WERI-Rb-1 (cell line): Measurements from ENCODE around the gene PDE7B.

ENCODE experiments used
- DNase-seq: peaks from one replicate; pipeline ENCODE4 v3.0.0-alpha.2; 2020
- H3K27ac ChIP-seq: fragments of 250-450 bp; sonication (Bioruptor Pico); 2 replicates; pipeline ENCODE4 v1.5.1; 2020; ENCODE audit warnings: mild to moderate bottlenecking, moderate library complexity
- H3K27me3 ChIP-seq: fragments of 250-450 bp; sonication (Bioruptor Pico); 2 replicates; pipeline ENCODE4 v1.5.1; 2021; ENCODE audit warnings: mild to moderate bottlenecking, low read depth, moderate library complexity; ENCODE audit not compliant: insufficient read depth, severe bottlenecking
- H3K36me3 ChIP-seq: fragments of 250-450 bp; sonication (Bioruptor Pico); 2 replicates; pipeline ENCODE4 v1.5.1; 2020; ENCODE audit warnings: mild to moderate bottlenecking, moderate library complexity
- H3K4me3 ChIP-seq: 2 replicates; pipeline ENCODE4 v1.5.1; 2011; ENCODE audit warnings: low read depth, mild to moderate bottlenecking, control low read depth, low read length
- H3K9me3 ChIP-seq: fragments of 250-450 bp; sonication (Bioruptor Pico); 2 replicates; pipeline ENCODE4 v1.5.1; 2021; ENCODE audit warnings: mild to moderate bottlenecking, moderate library complexity; ENCODE audit not compliant: severe bottlenecking
- TF ChIP-seq, protein P1 (sequence below): IDR thresholded peaks from 2 replicates; pipeline ENCODE4 v1.5.1; 2011; ENCODE audit warnings: low read depth, mild to moderate bottlenecking, control low read depth, inconsistent platforms, low read length

The PDE7B gene

GRCh38 chr6:136066005-136066404 lies 214.5 kb downstream of the PDE7B start:
- TF ChIP-seq, protein P1, sequence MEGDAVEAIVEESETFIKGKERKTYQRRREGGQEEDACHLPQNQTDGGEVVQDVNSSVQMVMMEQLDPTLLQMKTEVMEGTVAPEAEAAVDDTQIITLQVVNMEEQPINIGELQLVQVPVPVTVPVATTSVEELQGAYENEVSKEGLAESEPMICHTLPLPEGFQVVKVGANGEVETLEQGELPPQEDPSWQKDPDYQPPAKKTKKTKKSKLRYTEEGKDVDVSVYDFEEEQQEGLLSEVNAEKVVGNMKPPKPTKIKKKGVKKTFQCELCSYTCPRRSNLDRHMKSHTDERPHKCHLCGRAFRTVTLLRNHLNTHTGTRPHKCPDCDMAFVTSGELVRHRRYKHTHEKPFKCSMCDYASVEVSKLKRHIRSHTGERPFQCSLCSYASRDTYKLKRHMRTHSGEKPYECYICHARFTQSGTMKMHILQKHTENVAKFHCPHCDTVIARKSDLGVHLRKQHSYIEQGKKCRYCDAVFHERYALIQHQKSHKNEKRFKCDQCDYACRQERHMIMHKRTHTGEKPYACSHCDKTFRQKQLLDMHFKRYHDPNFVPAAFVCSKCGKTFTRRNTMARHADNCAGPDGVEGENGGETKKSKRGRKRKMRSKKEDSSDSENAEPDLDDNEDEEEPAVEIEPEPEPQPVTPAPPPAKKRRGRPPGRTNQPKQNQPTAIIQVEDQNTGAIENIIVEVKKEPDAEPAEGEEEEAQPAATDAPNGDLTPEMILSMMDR: no peak
- Histone ChIP-seq H3K4me3 (no peak overlapping the region), H3K27ac (no peak overlapping the region), H3K36me3 (no peaks in the 10 kb centered on the region), H3K9me3 (no peaks in the 10 kb centered on the region), H3K27me3 (no peaks in the 10 kb centered on the region)
- DNase-seq: no peak

GRCh38 chr6:136067731-136068341 lies 216.3 kb downstream of the PDE7B start:
- Histone ChIP-seq H3K27me3 (no peaks in the 10 kb centered on the region), H3K27ac (no peak overlapping the region), H3K4me3 (no peak overlapping the region), H3K9me3 (no peaks in the 10 kb centered on the region), H3K36me3 (no peaks in the 10 kb centered on the region)
- TF ChIP-seq, protein P1: no peak
- DNase-seq: no peak

- no peak overlapping the region for H3K27ac ChIP-seq
- no peaks in the 10 kb centered on the region for H3K36me3 ChIP-seq
- no peak overlapping the region for H3K4me3 ChIP-seq
- H3K9me3 ChIP-seq: no peaks in the 10 kb centered on the region
- DNase-seq: no peak
- H3K27me3 ChIP-seq: no peaks in the 10 kb centered on the region
- TF ChIP-seq, protein P1: no peak
These were observed 217.6 kb downstream of the PDE7B start for GRCh38 chr6:136069119-136069518.

GRCh38 chr6:136070815-136071214 lies 219.3 kb downstream of the PDE7B start:
- no peaks in the 10 kb centered on the region for H3K9me3 ChIP-seq
- TF ChIP-seq, protein P1: no peak
- no peaks in the 10 kb centered on the region for H3K36me3 ChIP-seq
- H3K4me3 ChIP-seq: no peak overlapping the region
- H3K27ac ChIP-seq: no peak overlapping the region
- DNase-seq: no peak
- H3K27me3 ChIP-seq: no peaks in the 10 kb centered on the region

DNA sequence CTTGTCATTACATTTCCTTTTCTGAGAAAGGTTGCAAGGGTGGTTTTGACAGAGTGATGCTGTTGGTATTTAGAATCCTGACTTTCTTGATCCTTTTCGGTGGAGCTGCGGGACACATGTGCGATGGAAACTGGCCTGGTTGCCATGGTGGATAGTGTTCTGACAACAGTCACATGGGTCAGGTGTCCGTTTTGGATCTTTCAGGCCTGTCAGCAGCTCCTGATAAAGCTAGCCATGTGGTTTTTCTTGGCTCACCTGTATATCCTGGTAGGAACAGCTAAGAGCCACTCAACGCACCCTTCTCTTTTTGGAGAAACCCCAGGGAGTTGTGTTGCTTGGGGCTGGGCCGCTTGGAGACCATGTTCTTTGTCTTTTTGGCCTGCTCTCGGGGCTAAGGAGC lies 221.2 kb downstream of the PDE7B start:
- no peaks in the 10 kb centered on the region for H3K9me3 ChIP-seq
- no peak overlapping the region for H3K27ac ChIP-seq
- TF ChIP-seq, protein P1: no peak

GRCh38 chr6:136073216-136073615 lies 221.7 kb downstream of the PDE7B start:
- Histone ChIP-seq H3K27me3 (no peaks in the 10 kb centered on the region), H3K27ac (no peak overlapping the region), H3K9me3 (no peaks in the 10 kb centered on the region), H3K36me3 (no peaks in the 10 kb centered on the region), H3K4me3 (no peak overlapping the region)
- TF ChIP-seq, protein P1: no peak
- DNase-seq: no peak

More for the DNA sequence above, 221.2 kb downstream of the PDE7B start:
- Histone ChIP-seq H3K4me3 (no peak overlapping the region), H3K36me3 (no peaks in the 10 kb centered on the region), H3K27me3 (no peaks in the 10 kb centered on the region)
- no peak for DNase-seq
